Osteoblast (primary cell): ENCODE measurements around the gene CRYBG2. TPM values are rescaled to one million over a fixed set of nuclear protein-coding genes. Genes with fewer than 3 reads are reported as not detected.

Experiments used
- DNase-seq: peaks from one replicate; pipeline ENCODE4 v3.0.0; 2011; ENCODE audit warnings: low spot score, mixed read lengths; ENCODE audit not compliant: insufficient read length; ENCODE audit errors: missing footprints
- H2AFZ ChIP-seq: 2 replicates; pipeline ENCODE4 v1.6.0; 2011; ENCODE audit warnings: mild to moderate bottlenecking, low read length
- H3K27ac ChIP-seq: 2 replicates; pipeline ENCODE4 v1.5.1; 2011; ENCODE audit warnings: mild to moderate bottlenecking, low read depth, low read length, moderate library complexity
- H3K27me3 ChIP-seq: 2 replicates; pipeline ENCODE4 v1.6.0; 2012; ENCODE audit warnings: mild to moderate bottlenecking, control low read depth, inconsistent platforms, low read length, moderate library complexity; ENCODE audit not compliant: insufficient read depth
- H3K36me3 ChIP-seq: 2 replicates; pipeline ENCODE4 v1.5.1; 2011; ENCODE audit warnings: mild to moderate bottlenecking, low read length, control low read depth, moderate library complexity; ENCODE audit not compliant: insufficient read depth
- H3K4me1 ChIP-seq: 2 replicates; pipeline ENCODE4 v1.5.1; 2011; ENCODE audit warnings: mild to moderate bottlenecking, low read length, control low read depth, moderate library complexity; ENCODE audit not compliant: insufficient read depth
- H3K4me2 ChIP-seq: 2 replicates; pipeline ENCODE4 v1.6.0; 2011; ENCODE audit warnings: mild to moderate bottlenecking, low read length; ENCODE audit not compliant: insufficient read depth
- H3K4me3 ChIP-seq: fragments of 200-600 bp; sonication (generic); 3 replicates; pipeline ENCODE4 v1.5.1; 2012; ENCODE audit warnings: mild to moderate bottlenecking, low read length, inconsistent platforms; ENCODE audit not compliant: insufficient read depth
- H3K79me2 ChIP-seq: 2 replicates; pipeline ENCODE4 v1.6.0; 2012; ENCODE audit warnings: mild to moderate bottlenecking, low read length, control low read depth, inconsistent platforms; ENCODE audit not compliant: insufficient read depth
- H3K9me3 ChIP-seq: 2 replicates; pipeline ENCODE4 v1.5.1; 2011; ENCODE audit warnings: low read depth, low read length, control low read depth
- H4K20me1 ChIP-seq: 2 replicates; pipeline ENCODE4 v1.6.0; 2012; ENCODE audit warnings: mild to moderate bottlenecking, low read length, control low read depth; ENCODE audit not compliant: insufficient read depth
- CTCF ChIP-seq: IDR thresholded peaks from 2 replicates; pipeline ENCODE4 v1.5.1; 2011; ENCODE audit warnings: mild to moderate bottlenecking, low read depth, low read length, moderate library complexity; ENCODE audit errors: extremely low read depth
- total RNA-seq: library from RNA; depleted of rRNA; stranded (reverse); fragments of >200 nt; gene quantifications from 2 replicates; pipeline ENCODE4 v1.2.3, GENCODE V29; 2012

Gene CRYBG2
- total RNA-seq, 1 donor: not detected

DNA sequence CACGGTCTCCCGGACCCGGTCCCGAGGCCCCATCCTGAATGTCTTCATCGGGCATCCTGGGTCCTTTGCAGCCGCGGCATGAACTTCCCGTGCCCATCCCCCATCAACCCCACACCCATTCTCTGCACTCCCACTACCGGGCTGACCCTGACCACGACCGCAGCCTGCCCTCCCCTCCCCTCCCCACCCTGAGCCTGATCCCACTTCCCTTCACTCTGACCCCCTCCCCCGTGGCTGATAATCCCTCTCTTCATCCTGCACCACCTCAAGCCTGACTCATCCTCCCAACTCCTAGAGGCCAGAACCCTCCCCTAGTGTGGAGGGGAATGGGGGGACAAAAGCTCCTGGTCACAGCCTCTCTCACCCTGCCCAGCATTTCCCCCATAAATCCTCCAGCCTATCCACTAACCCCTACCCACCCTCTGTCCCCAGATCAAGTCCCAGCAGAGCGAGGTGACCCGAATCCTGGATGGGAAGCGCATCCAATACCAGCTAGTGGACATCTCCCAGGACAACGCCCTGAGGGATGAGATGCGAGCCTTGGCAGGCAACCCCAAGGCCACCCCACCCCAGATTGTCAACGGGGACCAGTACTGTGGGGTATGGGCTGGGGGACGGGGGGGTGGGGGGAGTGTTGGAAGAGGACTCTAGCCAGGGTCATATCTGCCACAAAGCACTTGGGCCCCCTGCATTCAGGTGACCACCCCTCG lies 73.4 kb downstream of the CRYBG2 start:
- no peak overlapping the region for H2AFZ ChIP-seq
- peak overlapping the region; percentile 90 for H3K4me2 ChIP-seq
- H3K4me3 ChIP-seq: peak overlapping the region; percentile 88
- H4K20me1 ChIP-seq: peaks cover 25% of the 10 kb centered on the region
- H3K4me1 ChIP-seq: peaks cover 85% of the 10 kb centered on the region
- TF ChIP-seq CTCF: no peak
- no peaks in the 10 kb centered on the region for H3K27me3 ChIP-seq
- peaks cover 46% of the 10 kb centered on the region for H3K79me2 ChIP-seq
- H3K27ac ChIP-seq: peak overlapping the region; percentile 76
- peak; percentile 95 for DNase-seq
- peaks cover 41% of the 10 kb centered on the region for H3K36me3 ChIP-seq
- H3K9me3 ChIP-seq: no peaks in the 10 kb centered on the region

- H4K20me1 ChIP-seq: peaks cover 22% of the 10 kb centered on the region
- DNase-seq: peak; percentile 97
- H3K4me3 ChIP-seq: peak within 1 kb of the TSS; percentile 88
- peaks cover 46% of the 10 kb centered on the region for H3K79me2 ChIP-seq
- H3K27me3 ChIP-seq: no peaks in the 10 kb centered on the region
- peaks cover 41% of the 10 kb centered on the region for H3K36me3 ChIP-seq
- H3K4me2 ChIP-seq: peak within 1 kb of the TSS; percentile 90
- H3K27ac ChIP-seq: peak within 1 kb of the TSS; percentile 76
- peak within 1 kb of the TSS; percentile 69 for H2AFZ ChIP-seq
- no peaks in the 10 kb centered on the region for H3K9me3 ChIP-seq
- peak; percentile 53 for TF ChIP-seq CTCF
- peaks cover 88% of the 10 kb centered on the region for H3K4me1 ChIP-seq
Measured at GRCh38 chr1:26279456-26280332, 74.2 kb downstream of the CRYBG2 start, which contains the start of gene SH3BGRL3. Gene SH3BGRL3 (plus strand): TSS chr1:26280086. CDS start chr1:26280156, 70 bp downstream.

DNA sequence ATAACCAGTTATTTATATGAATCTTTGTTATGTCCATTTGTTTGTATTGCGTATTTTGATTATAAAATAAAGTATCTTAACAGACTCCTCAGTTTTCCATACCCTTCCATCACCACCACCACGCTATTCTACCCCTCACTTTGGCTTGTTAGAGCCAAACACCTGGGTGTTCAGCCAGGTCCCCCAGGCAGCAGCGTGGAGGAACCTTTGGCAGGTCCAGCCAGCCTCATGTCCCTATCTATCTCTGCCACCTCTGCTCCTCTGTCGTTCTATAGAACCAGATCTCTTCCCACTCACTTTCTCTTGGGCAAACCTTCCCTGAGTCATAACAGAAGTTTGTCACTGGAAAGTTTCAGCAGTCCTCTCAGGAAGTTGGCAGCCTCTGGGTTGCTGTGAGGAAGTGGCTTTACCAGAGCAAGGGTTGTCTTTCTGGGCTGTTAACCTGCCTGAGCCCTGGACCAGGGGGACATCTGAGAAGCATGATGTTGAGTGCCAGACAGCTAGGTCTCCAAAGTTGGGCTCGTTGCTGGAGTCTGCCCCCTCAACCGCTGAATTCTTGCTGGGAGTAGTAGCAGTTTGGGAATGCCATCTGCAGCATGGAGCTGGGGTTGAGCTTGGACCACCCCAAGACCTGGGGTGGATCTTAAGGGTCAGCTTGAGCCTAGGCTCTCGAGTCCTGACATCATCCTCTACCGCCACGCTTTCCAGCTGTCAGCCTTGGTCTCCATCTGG lies 75.0 kb downstream of the CRYBG2 start:
- Histone ChIP-seq H3K4me1 (peaks cover 80% of the 10 kb centered on the region), H3K79me2 (peaks cover 46% of the 10 kb centered on the region), H3K36me3 (peaks cover 40% of the 10 kb centered on the region), H3K4me2 (peak overlapping the region; percentile 90), H3K4me3 (peak overlapping the region; percentile 88), H3K27me3 (no peaks in the 10 kb centered on the region), H3K27ac (peak overlapping the region; percentile 76), H2AFZ (no peak overlapping the region), H4K20me1 (peaks cover 22% of the 10 kb centered on the region), H3K9me3 (no peaks in the 10 kb centered on the region)
- peak; percentile 92 for DNase-seq
- no peak for TF ChIP-seq CTCF
